ENCODE results near the gene PAQR3.

Gene PAQR3

DNA sequence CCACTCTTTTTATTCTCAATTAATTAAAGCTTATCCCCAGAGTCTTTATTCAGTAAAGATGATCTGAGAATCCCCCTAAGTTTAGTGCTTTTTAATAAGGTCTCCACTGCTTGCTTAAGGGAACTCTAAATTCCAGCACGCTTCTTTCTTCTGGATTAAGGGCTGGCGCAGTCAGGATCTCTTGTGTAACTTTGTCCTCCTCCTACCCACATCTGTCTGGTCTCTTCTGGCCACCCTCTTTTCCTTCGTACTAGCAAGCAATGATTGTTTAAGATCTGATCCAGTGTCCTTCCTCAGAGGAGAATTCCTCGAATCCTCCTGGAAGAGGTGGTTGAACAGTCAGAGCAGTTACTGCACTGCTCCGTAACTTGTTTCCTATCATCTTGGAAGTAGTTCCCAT lies 14.0 kb upstream of the PAQR3 start:
- Histone ChIP-seq H3K27ac (no peak overlapping the region), H3K4me1 (ENCODE audit: control insufficient read depth in 1 of 2, insufficient read depth in 1 of 2, low read depth in 1 of 2, low read length in 1 of 2) (no peaks in the 10 kb centered on the region), H3K9me3 (no peaks in the 10 kb centered on the region), H3K4me3 (ENCODE audit: low read depth in 1 of 2, low read length in 1 of 2) (no peak overlapping the region), H3K27me3 (peaks cover 10% of the 10 kb centered on the region), H3K36me3 (no peaks in the 10 kb centered on the region)
- TF ChIP-seq, protein P1, sequence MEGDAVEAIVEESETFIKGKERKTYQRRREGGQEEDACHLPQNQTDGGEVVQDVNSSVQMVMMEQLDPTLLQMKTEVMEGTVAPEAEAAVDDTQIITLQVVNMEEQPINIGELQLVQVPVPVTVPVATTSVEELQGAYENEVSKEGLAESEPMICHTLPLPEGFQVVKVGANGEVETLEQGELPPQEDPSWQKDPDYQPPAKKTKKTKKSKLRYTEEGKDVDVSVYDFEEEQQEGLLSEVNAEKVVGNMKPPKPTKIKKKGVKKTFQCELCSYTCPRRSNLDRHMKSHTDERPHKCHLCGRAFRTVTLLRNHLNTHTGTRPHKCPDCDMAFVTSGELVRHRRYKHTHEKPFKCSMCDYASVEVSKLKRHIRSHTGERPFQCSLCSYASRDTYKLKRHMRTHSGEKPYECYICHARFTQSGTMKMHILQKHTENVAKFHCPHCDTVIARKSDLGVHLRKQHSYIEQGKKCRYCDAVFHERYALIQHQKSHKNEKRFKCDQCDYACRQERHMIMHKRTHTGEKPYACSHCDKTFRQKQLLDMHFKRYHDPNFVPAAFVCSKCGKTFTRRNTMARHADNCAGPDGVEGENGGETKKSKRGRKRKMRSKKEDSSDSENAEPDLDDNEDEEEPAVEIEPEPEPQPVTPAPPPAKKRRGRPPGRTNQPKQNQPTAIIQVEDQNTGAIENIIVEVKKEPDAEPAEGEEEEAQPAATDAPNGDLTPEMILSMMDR (IDR thresholded peaks at IDR 0.05): no peak

DNA sequence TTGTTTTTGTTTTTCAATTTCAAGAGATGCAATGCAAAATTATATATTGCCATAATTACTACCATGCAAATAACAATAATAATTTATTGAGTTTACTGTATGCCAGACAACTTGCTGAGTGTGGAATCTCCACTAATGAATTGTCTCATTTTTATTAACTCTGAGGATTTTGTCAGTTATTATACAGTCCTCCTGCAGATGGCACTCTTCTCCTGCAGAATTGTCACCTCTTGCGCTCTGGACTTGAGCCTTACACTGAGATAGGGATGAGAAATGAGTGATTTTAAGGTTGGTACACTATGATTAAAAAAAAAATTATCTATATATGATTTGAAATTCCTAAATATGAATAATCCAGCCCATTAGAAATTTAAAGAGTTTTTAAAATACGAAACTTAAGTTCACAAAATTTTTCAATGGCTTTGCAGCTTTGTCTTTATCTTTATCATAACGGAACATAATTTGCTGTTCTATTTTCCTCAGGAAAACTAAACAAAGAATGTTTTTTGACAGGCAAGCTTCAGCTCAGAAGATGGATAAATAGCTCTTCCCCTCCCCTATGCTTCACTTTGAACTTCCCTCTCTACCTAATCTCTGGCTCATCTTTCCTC lies 12.7 kb upstream of the PAQR3 start:
- TF ChIP-seq, protein P1 (IDR thresholded peaks at IDR 0.05): peak; percentile 53
- Histone ChIP-seq H3K4me1 (ENCODE audit: control insufficient read depth in 1 of 2, insufficient read depth in 1 of 2, low read depth in 1 of 2, low read length in 1 of 2) (no peaks in the 10 kb centered on the region), H3K4me3 (ENCODE audit: low read depth in 1 of 2, low read length in 1 of 2) (no peak overlapping the region), H3K27me3 (peaks cover 10% of the 10 kb centered on the region), H3K36me3 (no peaks in the 10 kb centered on the region), H3K27ac (no peak overlapping the region), H3K9me3 (no peaks in the 10 kb centered on the region)

DNA sequence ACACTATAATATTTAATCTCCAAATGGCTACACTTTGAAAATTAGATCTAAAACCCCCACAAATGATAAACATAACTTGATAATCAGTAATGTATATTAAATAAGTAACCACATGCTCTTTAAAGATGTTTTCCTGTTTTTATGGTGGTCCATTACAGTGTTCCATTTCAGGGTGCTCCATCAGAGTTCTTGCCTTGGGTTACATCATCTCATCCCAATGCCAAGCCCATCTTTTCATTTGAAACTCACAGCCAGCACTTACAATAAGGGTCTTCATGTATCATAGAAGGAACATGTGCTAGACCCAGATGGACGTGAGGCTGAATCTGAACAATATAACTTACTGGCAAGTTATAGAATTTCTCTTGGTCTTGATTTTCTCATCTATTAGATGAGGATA lies 10.5 kb upstream of the PAQR3 start:
- H3K4me1 ChIP-seq (ENCODE audit: control insufficient read depth in 1 of 2, insufficient read depth in 1 of 2, low read depth in 1 of 2, low read length in 1 of 2): no peaks in the 10 kb centered on the region

DNA sequence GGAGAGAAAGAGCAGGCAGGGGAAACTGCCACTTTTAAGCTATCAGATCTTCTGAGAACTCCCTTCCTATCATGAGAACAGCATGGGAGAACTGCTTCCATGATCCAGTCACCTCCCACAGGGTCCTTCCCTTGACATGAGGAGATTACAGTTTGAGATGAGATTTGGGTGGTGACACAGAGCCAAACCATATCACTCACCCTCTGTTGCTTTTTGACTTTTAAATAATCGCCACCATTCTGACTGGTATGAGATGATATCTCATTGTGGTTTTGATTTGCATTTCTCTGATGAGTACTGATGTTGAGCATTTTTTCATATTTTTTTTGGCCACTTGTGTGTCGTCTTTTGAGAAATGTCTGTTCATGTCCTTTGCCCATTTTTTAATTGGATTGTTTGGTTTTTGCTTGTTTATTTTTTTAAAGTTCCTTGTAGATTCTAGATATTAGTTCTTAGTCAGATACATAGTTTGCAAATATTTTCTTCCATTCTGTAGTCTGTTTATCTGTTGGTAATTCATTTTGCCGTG lies 6.5 kb upstream of the PAQR3 start:
- Histone ChIP-seq H3K9me3 (no peaks in the 10 kb centered on the region), H3K4me3 (ENCODE audit: low read depth in 1 of 2, low read length in 1 of 2) (no peak overlapping the region), H3K27ac (no peak overlapping the region), H3K27me3 (no peaks in the 10 kb centered on the region), H3K36me3 (no peaks in the 10 kb centered on the region), H3K4me1 (ENCODE audit: control insufficient read depth in 1 of 2, insufficient read depth in 1 of 2, low read depth in 1 of 2, low read length in 1 of 2) (no peaks in the 10 kb centered on the region)
- TF ChIP-seq, protein P1 (IDR thresholded peaks at IDR 0.05): no peak

More for the DNA sequence above, 10.5 kb upstream of the PAQR3 start:
- Histone ChIP-seq H3K27me3 (peaks cover 6% of the 10 kb centered on the region), H3K9me3 (no peaks in the 10 kb centered on the region), H3K27ac (no peak overlapping the region), H3K36me3 (no peaks in the 10 kb centered on the region), H3K4me3 (ENCODE audit: low read depth in 1 of 2, low read length in 1 of 2) (no peak overlapping the region)
- TF ChIP-seq, protein P1 (IDR thresholded peaks at IDR 0.05): no peak

DNA sequence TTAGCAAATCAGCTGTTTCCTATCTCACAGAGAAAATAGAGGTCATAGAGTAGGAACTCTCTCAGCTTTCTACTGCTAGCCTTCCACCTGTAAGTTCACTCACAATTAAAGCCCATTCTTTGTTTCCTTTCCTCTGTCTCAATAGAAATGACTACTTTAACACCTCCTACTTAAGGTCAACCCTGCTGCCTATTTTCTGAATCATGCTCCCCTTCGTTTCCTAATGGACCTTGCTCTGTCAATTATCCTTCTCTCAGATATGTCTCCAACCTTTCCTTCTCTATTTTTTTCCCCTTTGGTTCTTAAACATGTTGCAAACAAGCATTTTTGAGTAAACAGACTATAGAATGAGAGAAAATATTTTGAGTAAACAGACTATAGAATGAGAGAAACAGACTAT lies 5.1 kb upstream of the PAQR3 start:
- no peaks in the 10 kb centered on the region for H3K9me3 ChIP-seq
- no peaks in the 10 kb centered on the region for H3K36me3 ChIP-seq
- no peak overlapping the region for H3K4me3 ChIP-seq (ENCODE audit: low read depth in 1 of 2, low read length in 1 of 2)
- TF ChIP-seq, protein P1 (IDR thresholded peaks at IDR 0.05): no peak
- no peaks in the 10 kb centered on the region for H3K27me3 ChIP-seq
- H3K4me1 ChIP-seq (ENCODE audit: control insufficient read depth in 1 of 2, insufficient read depth in 1 of 2, low read depth in 1 of 2, low read length in 1 of 2): peaks cover 7% of the 10 kb centered on the region in 2 experiments
- no peak overlapping the region for H3K27ac ChIP-seq

Data from neutrophil (primary cell).